ENCODE data around the gene SNF8. TPM values are rescaled to one million over a fixed set of nuclear protein-coding genes. Genes with fewer than 3 reads are reported as not detected.

SNF8 gene, protein sequence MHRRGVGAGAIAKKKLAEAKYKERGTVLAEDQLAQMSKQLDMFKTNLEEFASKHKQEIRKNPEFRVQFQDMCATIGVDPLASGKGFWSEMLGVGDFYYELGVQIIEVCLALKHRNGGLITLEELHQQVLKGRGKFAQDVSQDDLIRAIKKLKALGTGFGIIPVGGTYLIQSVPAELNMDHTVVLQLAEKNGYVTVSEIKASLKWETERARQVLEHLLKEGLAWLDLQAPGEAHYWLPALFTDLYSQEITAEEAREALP
- total RNA-seq, result 47.1 and 144 TPM in 2 replicates

GRCh38 chr17:48944515-48945260 lies at the start of gene SNF8:
TSS of gene SNF8 (minus strand) at chr17:48944842. CDS start at chr17:48944734, 108 bp downstream.

GRCh38 chr17:48908047-48908843 lies 36.4 kb downstream of the SNF8 start, which contains the start of gene UBE2Z:
TSS of gene UBE2Z (plus strand) at chr17:48908407. CDS start at chr17:48908504, 97 bp downstream.

Small RNA genes within 50 kb of the gene (small RNA-seq; reads per million reads assigned to genes)
- not detected for gene AC068531.1
- gene RF00263, result not detected
- 0.14 reads per million for gene RF01210
- 1.2 reads per million, percentile 63 among the genes with 10 or more reads in this experiment for gene RNU1-42P

Other genes starting within 250 kb of the SNF8 start
- not detected in 2 replicates for gene PRAC1, start 222.3 kb downstream of the SNF8 start, total RNA-seq
- not detected in 2 replicates for gene PRAC2, start 221.7 kb downstream of the SNF8 start, total RNA-seq
- not detected in 2 replicates for gene HOXB13, start 216.1 kb downstream of the SNF8 start, total RNA-seq
- not detected in 2 replicates for gene TTLL6, start 127.6 kb downstream of the SNF8 start, total RNA-seq
- 41.6 and 53.0 TPM in 2 replicates for gene CALCOCO2, start 113.8 kb downstream of the SNF8 start, total RNA-seq
- 11.8 and 122 TPM in 2 replicates for gene ATP5MC1, start 52.1 kb downstream of the SNF8 start, total RNA-seq
- gene UBE2Z, start 36.4 kb downstream of the SNF8 start, total RNA-seq, result 79.7 and 82.6 TPM in 2 replicates
- gene GIP, start 23.8 kb upstream of the SNF8 start, total RNA-seq, result not detected in 2 replicates
- 20.4 and 24.3 TPM in 2 replicates for gene IGF2BP1, start 52.5 kb upstream of the SNF8 start, total RNA-seq
- not detected in 2 replicates for gene B4GALNT2, start 187.9 kb upstream of the SNF8 start, total RNA-seq